Neural crest cell (in vitro differentiated cells): ENCODE results near the gene RIMBP2. TPM values are rescaled to one million over a fixed set of nuclear protein-coding genes. Genes with fewer than 3 reads are reported as not detected.

ENCODE experiments used
- DNase-seq: peaks from one replicate; pipeline ENCODE4 v3.0.0; 2021; ENCODE audit warnings: low read depth, mixed read lengths, low spot score
- H3K27ac Mint-ChIP-seq: one replicate; pipeline ENCODE4 v1.8.0; 2021; ENCODE audit warnings: mild to moderate bottlenecking, mixed read lengths; ENCODE audit not compliant: unreplicated experiment
- H3K27me3 Mint-ChIP-seq: 2 replicates; pipeline ENCODE4 v1.8.0; 2021; ENCODE audit warnings: low read depth, mild to moderate bottlenecking, mixed read lengths
- H3K36me3 Mint-ChIP-seq: 2 replicates; pipeline ENCODE4 v1.8.0; 2021; ENCODE audit warnings: low read depth, mild to moderate bottlenecking, mixed read lengths
- H3K4me1 Mint-ChIP-seq: 2 replicates; pipeline ENCODE4 v1.8.0; 2021; ENCODE audit warnings: mixed read lengths
- H3K4me3 Mint-ChIP-seq: one replicate; pipeline ENCODE4 v1.8.0; 2021; ENCODE audit warnings: mild to moderate bottlenecking, mixed read lengths
- H3K9me3 Mint-ChIP-seq: 2 replicates; pipeline ENCODE4 v1.8.0; 2021; ENCODE audit warnings: mixed read lengths
- CTCF ChIP-seq: fragments of 200-600 bp; sonication (generic); conservative IDR thresholded peaks from 2 replicates; pipeline ENCODE4 v1.5.0; 2021; ENCODE audit warnings: antibody characterized with exemption, mild to moderate bottlenecking
- total RNA-seq: library from RNA; stranded (reverse); gene quantifications from 2 replicates; pipeline ENCODE4 v1.2.1, GENCODE V29; 2021

The RIMBP2 gene
- total RNA-seq, 1 donor from 2014 or later = 5.9 TPM

DNA sequence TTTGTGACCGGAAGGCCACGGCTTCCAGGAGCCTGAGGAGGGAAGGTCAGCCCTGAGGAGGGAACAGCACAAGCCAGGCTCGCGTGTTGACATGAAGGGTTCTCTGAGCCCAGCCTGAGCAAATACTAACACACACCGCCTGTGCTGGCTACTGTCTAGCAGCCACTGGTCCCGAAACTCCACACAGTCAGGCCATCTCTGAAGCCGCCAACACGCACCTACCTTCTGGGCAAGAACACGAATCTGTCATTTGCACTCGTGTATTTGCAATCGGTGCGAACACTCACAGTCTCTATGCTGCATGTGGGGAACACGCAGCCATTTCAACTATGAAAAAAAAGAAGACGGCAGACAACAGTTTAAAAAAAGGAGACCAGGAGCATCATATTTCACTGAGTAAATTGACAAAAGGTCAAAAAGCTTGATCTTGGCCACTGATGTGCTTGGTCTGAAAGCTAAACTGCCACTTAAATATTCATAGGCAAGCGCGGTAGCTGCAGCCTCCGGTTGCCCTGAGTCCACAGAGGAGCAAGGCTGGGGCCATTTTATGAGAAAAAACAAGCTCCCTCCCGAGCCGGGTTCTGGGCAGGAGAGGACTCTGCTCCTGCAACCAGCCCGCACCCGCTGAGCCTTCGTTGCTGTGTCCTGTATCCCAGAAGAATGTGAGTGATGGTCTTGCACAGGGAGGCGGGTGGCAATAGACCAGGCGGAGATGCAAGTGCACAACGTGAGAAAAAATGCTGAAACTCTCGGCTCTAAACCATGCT lies 57.8 kb downstream of the RIMBP2 start:
- Mint-ChIP-seq H3K27me3 (no peaks in the 10 kb centered on the region), H3K9me3 (no peaks in the 10 kb centered on the region), H3K36me3 (no peaks in the 10 kb centered on the region), H3K4me1 (peaks cover 19% of the 10 kb centered on the region), H3K4me3 (no peak overlapping the region), H3K27ac (no peak overlapping the region)
- TF ChIP-seq CTCF = no peak
- no peak for DNase-seq

- DNase-seq = no peak
- H3K27ac Mint-ChIP-seq = peak overlapping the region; percentile 28
- no peaks in the 10 kb centered on the region for H3K9me3 Mint-ChIP-seq
- no peak overlapping the region for H3K4me3 Mint-ChIP-seq
- H3K36me3 Mint-ChIP-seq = no peaks in the 10 kb centered on the region
- no peaks in the 10 kb centered on the region for H3K27me3 Mint-ChIP-seq
- peaks cover 19% of the 10 kb centered on the region for H3K4me1 Mint-ChIP-seq
- TF ChIP-seq CTCF = no peak
These were observed 59.7 kb downstream of the RIMBP2 start for GRCh38 chr12:130656411-130656810.

DNA sequence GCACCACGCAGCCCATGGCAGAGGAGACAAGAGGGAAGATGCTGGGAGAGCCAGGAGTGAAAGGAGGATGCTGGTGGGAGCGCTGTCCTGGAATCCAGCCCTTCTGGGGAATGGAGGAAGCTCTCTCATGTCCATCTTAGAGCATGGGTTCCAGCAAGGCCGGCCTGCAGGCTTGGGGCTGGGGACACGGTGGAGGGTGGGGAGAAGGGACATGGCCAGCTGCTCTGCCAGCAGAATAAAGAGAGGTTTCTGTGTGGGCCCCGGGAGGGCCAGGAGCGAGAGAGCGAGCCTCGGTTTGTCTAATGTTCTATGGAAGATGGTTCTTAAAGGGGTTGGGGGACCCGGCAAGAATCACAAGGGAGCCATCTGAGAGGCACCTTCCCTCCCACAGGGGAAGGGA lies 60.2 kb downstream of the RIMBP2 start:
- Mint-ChIP-seq H3K27me3 (no peaks in the 10 kb centered on the region), H3K4me1 (peaks cover 24% of the 10 kb centered on the region), H3K36me3 (no peaks in the 10 kb centered on the region), H3K4me3 (no peak overlapping the region), H3K27ac (peak overlapping the region; percentile 28), H3K9me3 (no peaks in the 10 kb centered on the region)
- no peak for TF ChIP-seq CTCF
- no peak for DNase-seq

GRCh38 chr12:130655010-130655409 lies 61.1 kb downstream of the RIMBP2 start:
- no peak for DNase-seq
- no peak overlapping the region for H3K4me3 Mint-ChIP-seq
- H3K27me3 Mint-ChIP-seq = no peaks in the 10 kb centered on the region
- no peak overlapping the region for H3K27ac Mint-ChIP-seq
- H3K9me3 Mint-ChIP-seq = no peaks in the 10 kb centered on the region
- no peak for TF ChIP-seq CTCF
- no peaks in the 10 kb centered on the region for H3K36me3 Mint-ChIP-seq
- H3K4me1 Mint-ChIP-seq = peaks cover 31% of the 10 kb centered on the region

GRCh38 chr12:130651188-130651959 lies 64.7 kb downstream of the RIMBP2 start:
- H3K36me3 Mint-ChIP-seq = no peaks in the 10 kb centered on the region
- H3K27me3 Mint-ChIP-seq = no peaks in the 10 kb centered on the region
- no peaks in the 10 kb centered on the region for H3K9me3 Mint-ChIP-seq
- no peak for TF ChIP-seq CTCF
- no peak overlapping the region for H3K4me3 Mint-ChIP-seq
- H3K27ac Mint-ChIP-seq = peak overlapping the region; percentile 78
- no peak for DNase-seq
- H3K4me1 Mint-ChIP-seq = peaks cover 15% of the 10 kb centered on the region
